Stomach (tissue), 9 donors: ENCODE data around the gene LARP1. TPM values are rescaled to one million over a fixed set of nuclear protein-coding genes. Genes with fewer than 3 reads are reported as not detected.
A peak's percentile ranks its signal among the peaks of the same experiment; 100 is the strongest.

Experiments
- DNase-seq, 2 donors: peaks; one replicate each; pipeline versions ENCODE4 v3.0.0 to v3.0.0-alpha.2; 2013 to 2019
- H3K27ac ChIP-seq, 5 donors: fragments of 200-600 bp in 4 of 5; sonication (generic) in 4 of 5; one replicate each; pipeline ENCODE4 v1.5.1; 2013 to 2019; ENCODE audit warnings: mild to moderate bottlenecking in 1 of 5, moderate library complexity in 1 of 5
- H3K27me3 ChIP-seq, 3 donors: fragments of 200-600 bp; sonication (generic); one replicate each; pipeline ENCODE4 v1.5.1; 2017 to 2019; ENCODE audit warnings: mixed run types in 1 of 3
- H3K36me3 ChIP-seq, 4 donors: fragments of 200-600 bp; sonication (generic); 1 replicate in 3 of 4; 2 replicates in 1 of 4; pipeline ENCODE4 v1.5.1; 2016 to 2019
- H3K4me1 ChIP-seq, 4 donors: fragments of 200-600 bp; sonication (generic); one replicate each; pipeline ENCODE4 v1.5.1; 2016 to 2019
- H3K4me3 ChIP-seq, 4 donors: fragments of 200-600 bp; sonication (generic) in 3 of 4; one replicate each; pipeline ENCODE4 v1.5.1; 2016 to 2019; ENCODE audit warnings: mild to moderate bottlenecking in 1 of 4
- H3K9me3 ChIP-seq, 4 donors: fragments of 200-600 bp; sonication (generic); one replicate each; pipeline ENCODE4 v1.5.1; 2016 to 2019
- CTCF ChIP-seq, 7 experiments: fragments of 450-650 bp in 4 of 7; fragments of 200-600 bp in 3 of 7; sonication (generic) in 3 of 7; IDR thresholded peaks; one replicate each; pipeline ENCODE4 v1.5.1; 2016 to 2019; ENCODE audit warnings: antibody characterized with exemption in 7 of 7, control low read depth in 2 of 7, mild to moderate bottlenecking in 1 of 7
- EP300 ChIP-seq: sonication (generic); formaldehyde crosslinking; IDR thresholded peaks from one replicate; pipeline ENCODE4 v1.6.1; 2017; ENCODE audit warnings: antibody characterized with exemption
- POLR2A ChIP-seq, 4 donors: fragments of 450-650 bp; IDR thresholded peaks; one replicate each; pipeline ENCODE4 v1.6.1; 2016; ENCODE audit warnings: antibody characterized with exemption in 4 of 4, control low read depth in 2 of 4, mild to moderate bottlenecking in 1 of 4, moderate library complexity in 1 of 4
- POLR2AphosphoS5 ChIP-seq, 3 donors: sonication (generic); formaldehyde crosslinking; IDR thresholded peaks; one replicate each; pipeline ENCODE4 v1.6.1; 2016; ENCODE audit warnings: antibody characterized with exemption in 3 of 3
- WGBS, 5 donors: extraction: QIAGEN DNeasy Blood & Tissue Kit in 3 of 5; methylation state at CpG; one replicate each; pipeline versions ENCODE4 v1.1.5 to v1.1.7; 2013 to 2018; 5-methylcytosine and 5-hydroxymethylcytosine counted together
- intact Hi-C: fragments of 100-400 bp; cut with DNase I; formaldehyde crosslinking; loops from one replicate; pipeline ENCODE4 v1.15.1; 2023; ENCODE audit warnings: low total_unique reads
- polyA plus RNA-seq, 3 donors: library from polyadenylated mRNA; stranded (reverse); fragments of 200-250 nt; gene quantifications; one replicate each; pipeline ENCODE4 v1.2.3, GENCODE V29; 2013
- total RNA-seq, 5 donors: library from RNA; depleted of rRNA; stranded (reverse); fragments of >200 nt; gene quantifications; one replicate each; pipeline versions ENCODE4 v1.1.0 to v1.2.3, GENCODE V29; 2014 to 2016
- donor health status: healthy with polysubstance abuse.
- donor health status: Bipolar disorder and iron deficiency.
- donor health status: healthy.

Gene LARP1
- total and polyA plus RNA-seq, 8 donors: 15.0 to 211 (median 83.7) TPM

DNA sequence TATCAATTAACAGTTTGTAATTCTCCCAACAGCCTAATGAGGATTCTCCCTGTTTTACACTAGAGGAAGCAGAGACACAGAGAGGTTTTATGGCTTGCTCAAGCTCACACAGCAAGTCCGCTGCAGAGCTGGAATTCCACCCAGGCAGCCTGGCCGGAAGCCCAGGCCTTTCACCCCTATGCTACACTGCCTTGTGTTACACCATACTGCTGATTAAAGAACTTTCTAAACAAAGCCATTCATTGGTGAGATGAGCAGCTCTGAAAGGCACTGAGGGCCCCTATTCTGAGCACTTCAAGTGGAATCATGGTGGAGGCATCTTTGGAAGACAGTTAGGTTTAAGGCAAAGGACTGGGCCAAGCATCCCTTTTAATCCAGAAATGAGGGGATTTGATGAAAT is 14.7 kb upstream of the LARP1 start:
- H3K27ac ChIP-seq: peak overlapping the region in 3 of 5 donors; percentile 8 to 66 (median 56)
- intact Hi-C loops: no loop called here

GRCh38 chr5:154740957-154741356 is 14.2 kb upstream of the LARP1 start:
- DNase-seq: peak in 1 of 2 donors; percentile 65
- Histone ChIP-seq H3K9me3 (no peaks in the 10 kb centered on the region), H3K27me3 (no peaks in the 10 kb centered on the region), H3K4me1 (peaks cover 12 to 23% (median 19%) of the 10 kb centered on the region in 4 donors), H3K4me3 (no peak overlapping the region), H3K36me3 (no peaks in the 10 kb centered on the region), H3K27ac (peak overlapping the region in 3 of 5 donors; percentile 8 to 66 (median 56))
- WGBS, 5 donors: 37 to 63% (median 49%) methylated on average over 5 of the region's 5 CpGs
- intact Hi-C loops: no loop called here
- TF ChIP-seq EP300 (no peak), POLR2A (IDR thresholded peaks at IDR 0.05) (no peak), POLR2AphosphoS5 (IDR thresholded peaks at IDR 0.05) (no peak), CTCF (IDR thresholded peaks at IDR 0.05) (no peak)

More for the DNA sequence above, 14.7 kb upstream of the LARP1 start:
- WGBS, 5 donors: 27 to 52% (median 34%) methylated on average over 2 of the region's 2 CpGs
- no peak for TF ChIP-seq CTCF (IDR thresholded peaks at IDR 0.05)
- peak in 1 of 3 donors; percentile 17 for TF ChIP-seq POLR2AphosphoS5 (IDR thresholded peaks at IDR 0.05)
- Histone ChIP-seq H3K9me3 (no peaks in the 10 kb centered on the region), H3K4me1 (peaks cover 12 to 23% (median 19%) of the 10 kb centered on the region in 4 donors), H3K4me3 (no peak overlapping the region), H3K27me3 (no peaks in the 10 kb centered on the region), H3K36me3 (no peaks in the 10 kb centered on the region)
- DNase-seq: peak; percentile 60 to 70

GRCh38 chr5:154741415-154741814 is 13.8 kb upstream of the LARP1 start:
- intact Hi-C loops: no loop called here
- 81 to 92% (median 89%) methylated on average over 4 of the region's 4 CpGs for WGBS, 5 donors
- Histone ChIP-seq H3K27me3 (no peaks in the 10 kb centered on the region), H3K36me3 (no peaks in the 10 kb centered on the region), H3K9me3 (no peaks in the 10 kb centered on the region), H3K4me3 (no peak overlapping the region), H3K27ac (peak overlapping the region in 2 of 5 donors; percentile 56 to 66), H3K4me1 (peaks cover 12 to 23% (median 19%) of the 10 kb centered on the region in 4 donors)
- no peak for DNase-seq
- TF ChIP-seq POLR2A (IDR thresholded peaks at IDR 0.05): no peak
- no peak for TF ChIP-seq CTCF (IDR thresholded peaks at IDR 0.05)
- TF ChIP-seq POLR2AphosphoS5 (IDR thresholded peaks at IDR 0.05): no peak
- TF ChIP-seq EP300: no peak

DNA sequence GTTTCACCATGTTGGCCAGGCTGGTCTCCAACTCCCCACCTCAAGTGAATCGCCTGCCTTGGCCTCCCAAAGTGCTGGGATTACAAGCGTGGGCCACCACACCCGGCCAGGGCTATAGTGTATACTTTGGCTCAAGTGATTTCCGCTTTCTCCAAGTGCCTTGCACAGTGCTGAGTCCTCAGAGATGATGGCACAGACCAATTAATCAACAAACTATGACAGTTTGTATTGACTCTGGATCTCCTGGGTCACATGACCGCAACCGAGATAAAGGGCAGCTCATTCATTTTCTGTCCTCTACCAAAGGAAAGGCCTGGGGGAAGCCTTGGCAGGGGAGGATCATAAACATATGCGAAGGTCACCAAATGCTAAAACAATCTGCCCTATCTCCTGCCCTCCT is 11.4 kb upstream of the LARP1 start:
- no peaks in the 10 kb centered on the region for H3K9me3 ChIP-seq
- H3K4me1 ChIP-seq: peaks cover 12 to 23% (median 19%) of the 10 kb centered on the region in 4 donors
- WGBS, 5 donors: 83 to 93% (median 91%) methylated on average over 7 of the region's 7 CpGs
- intact Hi-C loops: no loop called here
- DNase-seq: no peak
- H3K36me3 ChIP-seq: no peaks in the 10 kb centered on the region
- TF ChIP-seq POLR2A (IDR thresholded peaks at IDR 0.05): no peak
- no peak for TF ChIP-seq CTCF (IDR thresholded peaks at IDR 0.05)
- TF ChIP-seq EP300: no peak
- no peak for TF ChIP-seq POLR2AphosphoS5 (IDR thresholded peaks at IDR 0.05)
- no peak overlapping the region for H3K4me3 ChIP-seq
- H3K27ac ChIP-seq: no peak overlapping the region
- no peaks in the 10 kb centered on the region for H3K27me3 ChIP-seq
